Motor neuron (in vitro differentiated cells): Measurements from ENCODE around the gene SIL1. TPM values are rescaled to one million over a fixed set of nuclear protein-coding genes. Genes with fewer than 3 reads are reported as not detected.
"Not testable (repeated sequence)": the region's sequence is repeated elsewhere in the genome, so short reads cannot be mapped to it uniquely, and the experiment has no call there.

Experiments used
- ATAC-seq, 8 experiments: fragments of 200-7000 bp; cut with Tn5 transposase; replicated peaks in 6 of 8; 2 replicates each; pipeline ENCODE4 v1.8.0; 2021; ENCODE audit warnings: mild to moderate bottlenecking in 8 of 8, moderate library complexity in 8 of 8
- H3K27ac ChIP-seq, 2 donors: fragments of 250-450 bp; sonication (Bioruptor Pico); 2 replicates each; pipeline ENCODE4 v1.9.0; 2021; ENCODE audit warnings: antibody characterized with exemption in 2 of 2, mild to moderate bottlenecking in 2 of 2, moderate library complexity in 1 of 2
- H3K4me1 ChIP-seq, 2 donors: fragments of 250-450 bp; sonication (Bioruptor Pico); replicated peaks in 1 of 2; 2 replicates each; pipeline ENCODE4 v1.6.1; 2021; ENCODE audit warnings: antibody characterized with exemption in 2 of 2, mild to moderate bottlenecking in 2 of 2, moderate library complexity in 1 of 2
- H3K4me3 ChIP-seq, 5 donors: fragments of 250-450 bp; sonication (Bioruptor Pico); 2 replicates each; pipeline ENCODE4 v1.9.0; 2021; ENCODE audit warnings: antibody characterized with exemption in 5 of 5, mild to moderate bottlenecking in 5 of 5, moderate library complexity in 4 of 5
- WGBS, 10 experiments: fragments of 450-650 bp; shearing (Covaris generic); methylation state at CpG; one replicate each; pipeline ENCODE4 v1.0.0; 2022; 5-methylcytosine and 5-hydroxymethylcytosine counted together
- in situ Hi-C, 9 experiments: fragments of 400-800 bp; cut with MboI; loops; one replicate each; pipeline ENCODE4 v1.15.0; 2021; ENCODE audit warnings: low sequenced_read_pairs in 9 of 9, low pct_unique_long_range_greater_than_20kb in 2 of 9; ENCODE audit not compliant: unreplicated experiment in 9 of 9
- total RNA-seq, 8 experiments: library from RNA; unstranded; fragments of 300-600 nt; gene quantifications; 2 replicates each; pipeline versions ENCODE4 v1.2.3 to v1.2.4, GENCODE V29; 2022

The SIL1 gene
- total RNA-seq, 8 experiments from 2014 or later, result 16.4 to 196 (median 54.6) TPM

DNA sequence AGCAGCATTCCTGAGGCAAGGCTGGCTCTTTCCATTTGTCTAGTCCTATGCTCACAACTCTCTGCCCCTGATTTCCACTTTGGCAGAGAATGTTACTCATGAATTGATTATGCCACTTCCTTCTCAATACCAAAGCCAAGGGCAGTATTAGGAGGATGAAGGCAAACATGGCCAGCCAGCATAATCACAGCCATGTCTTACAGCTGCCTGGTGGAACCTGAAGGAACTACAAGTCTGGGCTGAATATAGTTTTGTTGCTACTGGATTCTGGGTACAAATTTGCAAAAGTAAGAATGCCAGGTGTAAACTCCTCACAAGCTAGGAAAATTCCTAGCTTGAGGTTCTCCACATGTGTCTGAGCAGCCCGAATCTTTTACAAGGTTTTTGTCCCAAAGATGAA lies 4.2 kb downstream of the SIL1 start:
- no peak for ATAC-seq
- Histone ChIP-seq H3K27ac (no peak overlapping the region), H3K4me1 (peaks cover 6 to 9% of the 10 kb centered on the region in 2 donors), H3K4me3 (no peak overlapping the region)
- WGBS, 10 experiments, result 55 to 100% (median 93%) methylated on average over 1 of the region's 1 CpG; no CpG with 5 or more reads in 6 of the 10 experiments
- in situ Hi-C loops, result no loop called here

DNA sequence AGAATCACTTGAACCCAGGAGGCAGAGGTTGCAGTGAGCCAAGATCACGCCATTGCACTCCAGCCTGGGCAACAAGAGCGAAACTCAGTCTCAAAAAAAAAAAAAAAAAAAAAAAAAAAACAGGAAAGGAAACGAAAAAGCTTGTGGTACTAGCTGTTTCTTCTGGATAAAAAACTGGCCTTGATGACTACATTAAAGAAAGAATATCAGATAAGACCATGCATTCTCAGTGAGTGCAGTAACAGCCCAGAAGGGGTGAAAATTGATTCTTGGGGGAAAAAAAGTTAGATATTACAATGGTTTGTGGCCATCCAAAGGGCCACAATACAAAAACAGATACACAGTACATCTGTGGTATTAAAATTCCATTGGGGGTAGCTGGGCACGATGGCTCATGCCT lies 5.3 kb downstream of the SIL1 start:
- H3K27ac ChIP-seq, in situ Hi-C loops, H3K4me1 ChIP-seq, H3K4me3 ChIP-seq, ATAC-seq: not testable (repeated sequence)
- 55 to 100% (median 87%) methylated on average over 1 to 3 of the region's 4 CpGs; no CpG with 5 or more reads in 2 of the 10 experiments for WGBS, 10 experiments

DNA sequence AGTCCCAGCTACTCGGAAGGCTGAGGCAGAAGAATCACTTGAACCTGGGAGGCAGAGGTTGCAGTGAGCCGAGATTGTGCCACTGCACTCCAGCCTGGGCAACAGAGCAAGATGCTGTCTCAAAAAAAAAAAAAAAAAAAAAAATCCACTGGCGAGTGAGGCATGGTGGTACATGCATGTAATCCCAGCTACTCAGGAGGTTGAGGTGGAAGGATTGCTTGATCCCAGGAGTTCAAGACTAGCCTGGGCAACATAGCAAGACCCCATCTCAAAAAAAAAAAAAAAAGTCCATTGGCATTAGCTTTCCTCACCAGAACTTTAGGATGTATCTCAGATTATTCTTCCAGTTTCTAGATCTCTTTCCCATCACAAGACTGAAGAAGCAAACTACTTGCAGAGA lies 6.2 kb downstream of the SIL1 start:
- H3K4me3 ChIP-seq, H3K4me1 ChIP-seq, H3K27ac ChIP-seq, ATAC-seq, in situ Hi-C loops: not testable (repeated sequence)
- 86 to 100% methylated on average over 1 of the region's 3 CpGs; no CpG with 5 or more reads in 8 of the 10 experiments for WGBS, 10 experiments

DNA sequence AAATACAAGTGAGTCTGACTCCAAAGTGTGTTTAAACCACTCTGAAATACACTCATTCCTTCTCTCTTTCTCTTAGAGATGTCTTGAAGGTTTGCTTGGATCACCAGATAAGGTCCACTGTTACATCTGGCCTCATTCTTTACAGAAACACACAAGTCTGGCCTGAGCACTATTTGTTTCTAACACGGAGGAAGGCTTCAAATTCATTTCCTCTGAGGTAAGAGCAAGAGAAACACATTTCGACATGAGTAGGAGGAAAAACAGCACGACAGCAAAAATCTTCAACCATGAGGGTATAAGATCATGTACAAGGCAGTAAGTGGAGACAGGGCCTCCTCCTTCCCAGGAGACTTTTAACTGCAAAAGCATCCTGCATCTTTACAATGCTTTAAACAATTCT lies 8.0 kb downstream of the SIL1 start:
- no peaks in the 10 kb centered on the region for H3K4me1 ChIP-seq
- no peak overlapping the region for H3K4me3 ChIP-seq
- ATAC-seq, result no peak
- H3K27ac ChIP-seq, result no peak overlapping the region
- in situ Hi-C loops, result no loop called here
- 0 to 94% (median 77%) methylated on average over 1 to 3 of the region's 3 CpGs; no CpG with 5 or more reads in 4 of the 10 experiments for WGBS, 10 experiments

DNA sequence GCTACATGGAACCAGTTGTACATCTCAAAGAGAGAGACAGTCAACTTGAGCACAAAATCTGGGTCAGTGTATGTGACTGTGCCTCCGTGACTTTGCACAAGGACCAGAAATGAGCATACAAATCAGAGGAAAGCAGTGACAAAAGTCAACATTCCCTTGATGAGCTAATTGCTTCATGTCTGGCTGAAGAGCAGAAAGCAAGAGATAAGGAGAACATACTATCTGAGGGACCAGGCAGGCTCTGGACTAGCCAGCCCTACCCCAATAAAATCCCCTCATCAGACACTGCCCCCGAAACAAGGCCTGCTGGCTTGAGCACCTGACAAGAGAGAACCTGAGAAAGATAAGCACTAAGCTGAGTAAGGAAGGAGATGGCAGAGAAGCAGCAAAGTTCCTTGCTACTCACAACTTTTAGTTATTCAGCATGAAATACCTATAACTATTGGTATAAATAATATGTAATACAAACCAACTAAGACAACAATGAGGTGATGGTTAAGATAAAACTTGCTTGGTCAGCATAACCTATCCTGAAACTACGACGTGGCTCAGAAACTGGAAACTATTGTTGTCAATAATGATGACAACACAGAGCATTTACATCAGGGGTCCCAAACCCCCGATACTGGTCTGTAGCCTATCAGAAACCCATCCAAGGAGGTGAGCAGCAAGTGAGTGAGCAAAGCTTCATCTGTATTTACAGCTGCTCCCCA lies 9.5 kb downstream of the SIL1 start:
- in situ Hi-C loops, result no loop called here
- no peak overlapping the region for H3K4me3 ChIP-seq
- 80 to 100% (median 92%) methylated on average over 1 to 4 of the region's 5 CpGs; no CpG with 5 or more reads in 1 of the 10 experiments for WGBS, 10 experiments
- H3K27ac ChIP-seq, result no peak overlapping the region
- ATAC-seq, result no peak
- H3K4me1 ChIP-seq, result peaks cover 3 to 4% of the 10 kb centered on the region in 2 donors

DNA sequence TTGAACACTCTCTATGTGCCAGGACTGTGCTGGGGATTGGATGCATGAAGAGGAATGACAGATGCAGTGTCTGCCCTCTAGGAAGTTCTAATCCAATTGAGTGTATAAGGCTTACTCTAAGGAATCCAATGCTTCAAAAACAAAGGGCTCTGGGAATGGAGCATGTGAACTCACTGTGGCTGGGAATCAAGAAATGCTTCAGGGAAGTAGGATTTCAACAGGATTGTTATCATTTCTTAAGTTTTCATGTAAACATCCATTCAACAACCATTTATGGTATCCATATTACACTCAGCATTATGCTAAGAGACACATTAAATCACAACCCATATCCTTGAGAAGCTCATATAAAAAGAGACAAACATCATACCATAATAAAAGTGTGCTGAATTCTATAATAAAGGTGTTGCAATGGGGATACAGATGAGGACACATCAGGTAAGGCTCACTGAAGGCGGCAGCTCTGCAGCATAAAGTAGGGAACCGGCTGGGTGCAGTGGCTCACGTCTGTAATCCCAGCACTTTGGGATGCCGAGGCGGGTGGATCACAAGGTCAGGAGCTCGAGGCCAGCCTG lies 11.3 kb downstream of the SIL1 start:
- Histone ChIP-seq H3K27ac (no peak overlapping the region), H3K4me3 (no peak overlapping the region), H3K4me1 (peaks cover 22 to 23% of the 10 kb centered on the region in 2 donors)
- in situ Hi-C loops, result no loop called here
- peak in 1 of 8 experiments; percentile 68 for ATAC-seq
- 98 to 100% (median 100%) methylated on average over 1 to 5 of the region's 6 CpGs; no CpG with 5 or more reads in 6 of the 10 experiments for WGBS, 10 experiments

DNA sequence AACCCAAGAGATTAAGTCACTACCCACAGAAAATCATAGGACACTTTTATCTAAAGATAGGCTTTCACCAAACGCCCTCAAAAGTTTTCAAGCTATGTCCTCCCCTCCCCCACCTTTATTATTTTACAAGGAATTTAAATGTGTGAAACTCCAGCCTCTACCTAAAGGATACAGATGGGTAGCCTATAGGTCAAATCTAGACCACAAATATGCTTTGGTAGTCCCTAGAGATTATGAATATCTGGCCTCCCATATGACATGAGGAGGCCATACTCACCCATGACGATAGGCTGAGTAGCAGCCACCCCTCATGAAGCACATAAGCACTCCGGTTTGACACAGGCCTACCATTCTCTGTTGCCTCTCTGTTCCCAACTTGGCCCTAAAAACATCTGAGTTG lies 11.9 kb downstream of the SIL1 start:
- Histone ChIP-seq H3K4me3 (no peak overlapping the region), H3K4me1 (peaks cover 27 to 29% of the 10 kb centered on the region in 2 donors), H3K27ac (no peak overlapping the region)
- no peak for ATAC-seq
- WGBS, 10 experiments, result 52 to 100% (median 100%) methylated on average over 1 to 3 of the region's 3 CpGs; no CpG with 5 or more reads in 3 of the 10 experiments
- in situ Hi-C loops, result no loop called here

DNA sequence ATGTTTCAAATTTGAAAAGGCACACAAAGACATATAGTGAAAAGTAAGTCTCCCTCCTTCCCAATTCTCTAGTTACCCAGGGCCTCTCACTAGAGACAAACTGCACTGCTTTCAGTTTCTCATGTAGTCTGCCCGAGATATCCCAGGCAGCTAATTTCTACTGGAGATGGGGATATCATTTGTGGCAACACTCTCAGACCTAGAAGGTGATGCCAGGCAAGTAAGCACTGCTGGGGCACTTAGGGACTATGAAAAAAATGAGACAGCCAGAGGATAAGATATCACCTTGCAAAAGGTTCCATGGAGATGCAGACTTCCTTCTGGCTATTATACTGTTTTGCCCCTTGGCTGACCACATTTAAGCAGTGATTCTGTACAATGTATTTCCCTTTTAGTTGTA lies 12.6 kb downstream of the SIL1 start:
- H3K27ac ChIP-seq, result no peak overlapping the region
- 71 to 100% methylated on average over 1 of the region's 1 CpG; no CpG with 5 or more reads in 8 of the 10 experiments for WGBS, 10 experiments
- no peak for ATAC-seq
- H3K4me3 ChIP-seq, result no peak overlapping the region
- in situ Hi-C loops, result no loop called here
- peaks cover 30 to 32% of the 10 kb centered on the region in 2 donors for H3K4me1 ChIP-seq

DNA sequence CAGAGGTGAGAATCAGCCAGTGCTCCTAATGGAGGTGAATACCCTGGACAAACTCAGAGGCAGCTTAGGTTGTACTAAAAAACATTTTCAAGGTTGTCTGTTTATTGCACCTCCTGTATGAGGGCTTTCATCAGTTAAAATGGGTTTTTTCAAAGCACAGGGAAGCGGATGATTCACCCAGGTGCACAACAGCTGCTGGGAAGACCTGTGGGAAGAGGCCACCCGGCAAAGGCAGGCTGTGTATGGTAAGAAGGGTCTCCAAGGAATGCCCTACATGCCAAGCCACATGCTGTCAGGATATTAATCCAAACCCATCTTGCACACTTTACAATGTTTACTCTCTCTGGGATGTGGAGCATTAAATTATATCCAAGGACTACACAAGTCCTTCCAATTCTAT lies 14.7 kb downstream of the SIL1 start:
- WGBS, 10 experiments, result 88 to 100% methylated on average over 1 of the region's 2 CpGs; no CpG with 5 or more reads in 8 of the 10 experiments
- peak in 2 of 8 experiments; percentile 35 to 36 for ATAC-seq
- H3K4me1 ChIP-seq, result peaks cover 30 to 42% of the 10 kb centered on the region in 2 donors
- in situ Hi-C loops, result no loop called here
- H3K27ac ChIP-seq, result no peak overlapping the region
- H3K4me3 ChIP-seq, result no peak overlapping the region

DNA sequence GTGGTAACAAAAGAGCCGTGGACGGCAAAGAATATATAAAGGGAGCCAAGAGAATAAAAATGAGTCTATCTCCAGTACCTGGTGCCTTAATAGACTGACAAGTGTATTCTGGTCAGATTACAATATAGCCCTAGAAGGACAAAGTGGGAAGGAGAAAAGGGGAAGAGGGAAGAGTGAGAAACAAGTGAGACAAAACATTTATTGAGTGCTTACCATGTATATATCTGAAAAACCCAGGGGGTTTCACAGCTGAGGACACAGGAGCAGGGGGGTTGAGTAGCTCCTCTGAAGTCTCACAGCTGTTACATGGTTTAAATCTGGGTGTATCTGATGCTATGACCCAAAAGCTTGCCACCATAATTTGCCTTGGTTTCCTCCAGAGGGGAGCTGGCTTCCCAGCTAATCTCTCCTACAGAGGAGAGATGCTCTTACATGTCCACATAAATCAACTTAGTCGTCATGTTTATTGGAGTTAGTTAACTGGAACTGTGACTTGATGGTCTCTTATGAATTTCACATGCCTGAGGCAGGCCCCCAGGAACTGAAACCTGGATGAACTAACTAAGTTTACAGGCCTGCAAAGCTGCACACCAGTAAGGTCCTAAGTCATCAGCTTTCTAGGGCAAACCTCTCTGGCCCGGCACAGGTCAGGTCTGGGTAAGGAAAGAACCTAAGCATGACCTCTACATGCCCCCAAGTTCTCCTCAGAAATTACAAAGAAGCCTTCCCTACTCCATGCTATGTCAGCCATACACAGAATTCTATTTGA lies 15.5 kb downstream of the SIL1 start:
- H3K27ac ChIP-seq, result no peak overlapping the region
- in situ Hi-C loops, result no loop called here
- peaks cover 30 to 47% of the 10 kb centered on the region in 2 donors for H3K4me1 ChIP-seq
- 71 to 100% (median 84%) methylated on average over 1 to 3 of the region's 4 CpGs for WGBS, 10 experiments
- H3K4me3 ChIP-seq, result no peak overlapping the region
- ATAC-seq, result no peak

DNA sequence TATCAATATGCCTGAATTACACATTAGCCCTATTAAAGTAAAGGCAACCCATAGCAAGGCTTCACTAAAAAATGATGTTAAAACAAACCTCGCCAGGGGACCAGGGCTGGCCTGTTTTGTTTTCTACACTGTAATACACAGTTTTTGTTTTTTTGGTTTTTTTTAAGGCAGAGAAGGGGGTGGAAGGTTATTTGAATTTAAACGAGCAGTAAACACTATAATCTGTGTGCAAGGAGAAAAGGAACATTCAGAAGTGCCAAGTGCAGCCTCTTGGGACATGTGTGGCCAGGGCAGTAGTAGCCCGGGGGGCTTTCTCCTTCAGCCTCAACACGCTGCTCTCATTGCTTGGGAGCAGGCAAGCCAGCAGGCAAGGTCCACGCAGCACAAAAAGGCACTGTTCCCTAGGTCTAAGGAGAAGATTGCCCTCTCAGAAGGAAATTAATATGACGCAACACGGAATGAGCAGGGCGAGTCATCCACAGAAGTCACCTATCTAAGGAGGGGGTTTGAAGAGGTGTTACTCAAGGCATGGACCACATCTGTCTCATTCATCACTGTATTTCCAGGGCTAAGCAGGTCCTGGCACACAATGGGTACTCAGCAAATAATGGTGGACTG lies 16.2 kb downstream of the SIL1 start:
- in situ Hi-C loops, result no loop called here
- ATAC-seq, result peak in 6 of 8 experiments; percentile 34 to 91 (median 70)
- 0 to 88% (median 70%) methylated on average over 1 to 6 of the region's 8 CpGs; no CpG with 5 or more reads in 4 of the 10 experiments for WGBS, 10 experiments
- H3K4me1 ChIP-seq, result peaks cover 30 to 48% of the 10 kb centered on the region in 2 donors
- H3K27ac ChIP-seq, result no peak overlapping the region
- no peak overlapping the region for H3K4me3 ChIP-seq

DNA sequence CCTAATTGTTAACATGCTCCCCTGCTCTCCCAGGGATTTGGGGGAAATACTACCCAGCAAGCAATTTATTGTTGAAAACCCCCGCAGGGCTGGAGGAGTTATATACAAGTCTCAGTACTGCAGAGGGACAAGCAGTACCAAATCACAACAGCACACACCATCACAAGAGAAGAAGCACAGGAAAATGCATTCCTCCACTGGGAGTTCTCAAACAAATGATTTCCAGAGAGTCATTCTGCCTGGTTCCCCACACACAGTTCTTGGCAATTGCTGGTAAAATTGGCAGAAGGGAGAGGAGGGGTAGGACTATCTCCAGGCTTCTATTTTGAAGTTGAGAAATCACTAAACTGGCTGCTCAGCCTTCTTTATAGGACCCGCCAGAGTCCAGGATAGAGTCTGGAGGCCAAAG lies 16.8 kb downstream of the SIL1 start:
- H3K27ac ChIP-seq, result no peak overlapping the region
- peak in 2 of 8 experiments; percentile 4 to 10 for ATAC-seq
- no peak overlapping the region for H3K4me3 ChIP-seq
- 0 to 73% (median 54%) methylated on average over 1 to 2 of the region's 2 CpGs; no CpG with 5 or more reads in 4 of the 10 experiments for WGBS, 10 experiments
- H3K4me1 ChIP-seq, result peaks cover 30 to 48% of the 10 kb centered on the region in 2 donors
- in situ Hi-C loops, result no loop called here
